HG02678 (cell line): ENCODE data around the gene RGS9.
"Not testable (repeated sequence)": the region's sequence is repeated elsewhere in the genome, so short reads cannot be mapped to it uniquely, and the experiment has no call there.

Experiments used
- ATAC-seq: cut with Tn5 transposase; IDR thresholded peaks from one replicate; pipeline ENCODE4 v1.9.1; 2021; ENCODE audit warnings: mild to moderate bottlenecking, moderate library complexity; ENCODE audit not compliant: unreplicated experiment

The RGS9 gene

DNA sequence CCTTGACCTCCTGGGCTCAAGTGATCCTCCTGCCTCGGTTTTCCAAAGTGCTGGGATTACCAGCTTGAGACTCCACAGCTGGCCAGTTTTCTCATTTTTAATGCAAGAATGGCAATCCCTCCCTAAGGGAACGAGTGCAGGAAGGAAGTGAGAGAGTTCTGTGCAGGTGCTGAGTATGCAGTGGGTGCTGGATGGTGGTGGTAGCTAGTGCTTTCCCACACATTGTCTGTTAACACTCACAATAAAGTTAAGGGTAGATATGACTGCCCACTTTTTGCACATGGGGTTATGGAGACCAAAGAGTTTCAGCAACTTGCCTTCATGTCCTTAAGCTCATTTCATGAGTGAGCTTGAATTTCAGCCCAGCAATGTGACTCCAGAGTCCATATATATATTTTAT, 18.5 kb downstream of the RGS9 start:
- peak; percentile 48 for ATAC-seq

DNA sequence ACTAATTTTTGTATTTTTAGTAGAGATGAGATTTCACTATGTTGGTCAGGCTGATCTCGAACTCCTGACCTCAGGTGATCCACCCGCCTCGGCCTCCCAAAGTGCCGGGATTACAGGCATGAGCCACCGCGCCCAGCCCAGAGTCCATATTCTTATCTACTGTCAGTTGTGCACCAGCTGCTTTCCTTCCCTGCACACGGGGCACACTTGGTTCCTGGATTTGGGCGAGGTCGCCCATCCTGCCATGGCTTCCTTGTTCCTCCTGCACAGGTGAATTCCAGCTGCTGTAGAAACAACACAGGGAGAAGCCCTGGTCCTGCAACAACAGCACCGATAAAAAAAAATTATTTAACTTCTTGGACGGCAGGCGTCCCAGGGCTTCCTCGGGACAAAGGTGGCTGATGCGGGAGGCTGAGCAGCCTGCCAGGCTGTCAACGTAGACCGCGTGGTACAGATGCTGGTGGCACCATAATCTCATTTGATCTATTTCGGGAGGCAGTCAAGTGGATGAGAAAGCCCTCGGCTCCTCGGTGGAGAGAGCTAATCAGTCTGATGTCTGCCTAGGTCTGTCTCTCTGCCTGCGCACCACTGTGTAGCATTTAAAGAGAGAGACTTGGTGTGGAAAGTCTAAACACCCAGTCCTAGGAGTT, 19.1 kb downstream of the RGS9 start:
- no peak for ATAC-seq

DNA sequence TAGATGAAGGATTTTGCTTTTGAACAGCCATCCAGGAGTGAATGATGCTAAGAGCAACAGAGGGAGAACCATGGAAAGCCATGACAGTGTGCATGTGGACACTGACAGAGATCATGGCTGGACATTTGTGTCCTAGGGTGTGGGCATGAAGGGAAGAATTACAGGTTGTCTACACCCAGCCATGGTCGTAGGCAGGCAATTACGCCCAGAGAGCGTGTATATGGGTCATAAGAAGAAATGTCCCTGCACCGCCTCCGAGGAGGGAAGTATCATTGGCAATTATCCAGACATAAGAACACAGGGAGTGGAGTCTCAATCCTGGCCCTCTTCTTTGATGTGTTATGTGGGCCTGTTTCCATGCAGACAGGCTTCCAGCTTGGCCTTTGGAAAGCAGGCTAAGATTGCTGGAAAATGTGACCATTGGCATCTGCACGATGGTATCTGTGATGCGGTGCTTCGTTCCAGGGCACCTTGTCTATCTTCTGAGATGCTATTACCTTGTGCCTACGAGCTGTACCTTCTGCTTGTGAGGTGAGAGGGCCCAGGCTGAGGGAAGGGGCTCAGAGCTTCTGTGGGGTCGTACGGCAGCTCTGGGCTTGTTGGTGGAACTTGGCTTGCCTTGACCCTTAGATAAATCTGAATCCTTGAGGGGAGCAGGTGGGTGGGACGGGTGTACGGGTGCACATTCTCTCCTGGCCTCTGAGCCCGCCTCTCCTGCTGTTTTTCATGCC, 19.8 kb downstream of the RGS9 start:
- no peak for ATAC-seq

DNA sequence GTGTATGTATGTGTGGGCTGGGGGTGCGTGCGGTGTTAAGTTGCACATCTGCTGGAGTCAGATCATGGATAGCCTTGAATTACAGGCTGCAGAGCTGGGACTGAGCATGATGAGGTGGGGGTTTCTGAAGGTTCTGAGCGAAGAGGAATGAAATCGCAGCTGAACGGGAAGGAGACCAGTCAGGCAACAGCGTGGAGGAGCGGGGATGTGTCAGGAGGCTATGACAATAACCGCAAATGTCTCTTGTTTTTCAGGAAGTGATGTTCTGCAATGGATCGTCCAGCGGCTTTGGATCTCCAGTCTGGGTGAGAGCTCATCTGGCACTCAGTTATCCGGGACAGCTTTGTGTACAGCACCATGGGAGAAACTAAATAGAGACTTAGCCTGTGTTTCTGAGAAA, 20.9 kb downstream of the RGS9 start:
- ATAC-seq = no peak

DNA sequence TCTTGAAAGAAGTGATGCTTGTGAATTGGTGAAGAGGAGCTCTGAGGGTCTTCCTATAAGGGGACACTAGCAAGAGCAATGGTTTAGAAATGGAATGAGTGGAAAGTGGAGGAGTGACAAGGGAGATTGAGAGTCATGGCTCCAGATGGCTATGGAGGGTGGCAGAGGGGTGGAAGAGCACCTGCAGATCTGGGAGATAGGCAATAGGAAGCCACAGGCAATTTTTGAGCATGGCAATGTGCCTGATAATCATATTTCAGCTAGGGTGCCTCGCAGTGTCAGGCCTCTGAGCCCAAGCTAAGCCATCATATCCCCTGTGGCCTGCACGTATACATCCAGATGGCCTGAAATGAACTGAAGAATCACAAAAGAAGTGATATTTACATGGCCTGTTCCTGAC, 21.5 kb downstream of the RGS9 start:
- no peak for ATAC-seq

DNA sequence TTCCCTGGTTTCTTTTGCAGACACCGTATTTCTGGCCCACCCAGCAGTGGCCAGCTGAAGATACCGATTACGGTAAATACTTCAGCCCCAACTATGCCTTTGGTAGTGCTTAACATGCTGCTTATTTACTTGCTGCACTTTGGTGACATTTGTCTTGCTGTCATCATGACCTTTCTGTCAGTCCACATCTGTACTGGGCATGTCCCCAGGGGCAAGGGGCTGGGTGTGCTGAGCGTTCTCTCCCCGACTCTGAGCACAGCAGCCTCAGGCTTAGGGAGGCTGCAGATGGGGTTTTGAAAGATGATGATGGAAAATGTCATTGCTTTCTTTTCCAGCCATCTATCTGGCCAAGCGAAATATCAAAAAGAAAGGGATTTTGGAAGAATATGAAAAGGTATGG, 23.3 kb downstream of the RGS9 start:
- ATAC-seq = no peak

DNA sequence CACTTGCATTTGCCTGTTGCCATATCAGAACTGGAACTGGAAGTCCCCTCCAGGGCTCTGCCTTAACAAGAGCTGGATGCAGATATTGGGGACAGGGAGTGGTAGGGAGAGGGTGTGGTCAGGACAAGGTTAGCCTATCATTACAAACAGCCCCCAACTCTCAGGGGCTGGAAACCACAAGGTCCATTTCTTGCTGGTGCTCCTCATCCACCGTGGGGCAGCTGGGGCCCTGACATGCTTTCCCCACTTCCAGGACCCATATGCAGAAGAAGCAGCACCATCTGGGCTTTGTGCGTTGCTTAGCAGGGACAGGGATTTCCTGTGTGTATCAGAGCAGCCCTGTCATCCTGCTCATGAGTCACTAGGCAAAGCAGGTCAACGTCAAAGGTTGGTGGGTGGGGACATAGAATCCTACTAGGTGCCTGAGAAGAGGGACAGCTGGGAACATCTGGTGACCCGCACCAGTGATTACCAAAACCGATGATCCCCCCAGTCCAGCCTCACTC, 26.9 kb downstream of the RGS9 start:
- peak; percentile 80 for ATAC-seq

DNA sequence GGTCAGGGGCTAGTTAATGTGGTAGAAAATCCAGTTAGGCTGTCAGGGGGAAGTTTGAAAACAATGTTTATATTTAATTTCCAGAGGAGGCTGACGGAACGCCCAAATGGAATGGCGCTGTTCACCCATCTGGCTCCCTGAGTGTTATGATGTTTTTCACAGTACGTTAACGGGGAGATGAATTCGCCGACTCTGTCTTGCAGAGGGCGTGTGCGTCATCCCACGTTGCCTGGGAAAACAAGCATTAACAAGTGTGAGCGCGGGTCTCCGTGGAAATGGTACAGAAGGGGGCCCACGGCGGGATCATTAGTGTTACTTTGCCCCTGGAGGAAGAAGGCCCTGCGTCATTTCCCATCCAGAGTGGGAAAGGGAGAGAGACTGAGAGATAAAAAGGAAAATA, 29.6 kb downstream of the RGS9 start:
- no peak for ATAC-seq

DNA sequence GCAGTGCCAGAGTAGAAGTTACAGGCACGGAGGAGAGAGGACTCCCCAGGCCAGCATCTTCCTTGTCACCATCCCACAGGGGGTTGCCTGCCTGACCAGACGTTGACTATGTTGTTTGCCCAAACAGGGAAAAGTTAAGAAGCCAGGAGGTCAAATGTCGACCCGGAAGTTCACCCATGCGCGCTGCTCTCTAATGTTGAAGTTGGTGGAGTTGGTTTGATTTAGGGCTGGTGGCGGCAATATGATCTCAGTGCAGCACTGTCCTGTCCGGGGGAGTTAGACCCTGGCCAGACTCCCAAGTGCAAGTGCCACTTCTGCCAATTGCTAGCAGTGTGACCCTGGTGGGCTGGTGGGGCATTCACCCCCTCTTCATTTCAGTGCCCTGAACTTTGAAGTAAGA, 30.4 kb downstream of the RGS9 start:
- ATAC-seq = no peak

DNA sequence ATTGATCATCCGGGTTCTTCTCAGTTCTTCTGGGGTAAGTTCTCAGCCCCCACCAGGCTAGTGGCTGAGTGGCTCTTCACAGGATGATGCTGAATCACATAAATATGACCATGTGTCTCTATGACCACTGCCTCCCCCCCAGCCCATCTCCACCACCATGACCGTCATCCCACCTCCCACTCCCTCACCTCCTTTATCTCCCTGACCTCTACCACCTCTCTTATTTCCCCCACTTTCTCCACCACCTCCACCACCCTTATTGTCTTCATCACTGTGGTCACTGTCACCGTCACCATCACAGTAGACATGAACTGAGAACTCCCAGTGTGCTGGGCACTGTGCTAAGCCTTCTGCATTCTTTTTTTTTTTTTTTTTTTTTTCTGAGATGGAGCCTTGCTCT, 32.5 kb downstream of the RGS9 start:
- no peak for ATAC-seq

DNA sequence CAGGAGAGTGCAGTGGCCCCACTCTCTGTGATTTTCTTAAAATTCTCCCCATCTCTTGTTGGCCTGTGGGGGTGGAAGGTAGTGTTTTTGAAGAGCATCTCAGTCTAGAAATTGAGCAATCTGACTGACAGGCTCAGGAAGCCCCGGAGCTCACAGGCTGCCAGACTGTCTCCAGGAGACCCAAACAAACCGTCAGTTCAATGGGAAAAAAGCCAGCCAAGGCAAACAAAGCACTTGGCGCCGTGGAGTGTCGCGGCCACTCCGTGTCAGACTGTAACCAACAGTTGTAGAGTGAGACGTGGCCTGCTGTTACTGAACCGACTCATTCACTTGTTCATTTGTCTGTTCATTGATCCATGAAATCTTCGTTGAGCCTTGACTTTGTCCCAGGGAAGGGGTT, 33.7 kb downstream of the RGS9 start:
- no peak for ATAC-seq

DNA sequence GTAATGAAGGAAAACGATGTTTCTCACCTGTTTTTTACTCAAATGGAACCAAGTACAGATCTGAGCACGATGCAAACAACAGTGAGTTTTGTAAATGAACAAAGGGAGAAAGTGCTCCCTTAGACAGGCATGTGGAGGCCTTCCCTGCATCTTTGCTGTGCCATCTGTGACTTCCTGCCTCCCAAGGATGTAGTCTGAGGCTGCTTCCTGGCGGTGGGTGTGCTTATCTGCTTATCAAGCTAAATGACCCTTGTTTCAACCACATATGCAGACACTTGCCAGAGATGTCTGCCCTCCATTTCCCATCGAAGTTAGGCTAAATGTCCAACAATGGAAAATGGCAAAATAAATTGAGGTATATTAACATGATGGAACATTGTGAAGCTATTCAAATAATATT, 34.6 kb downstream of the RGS9 start:
- ATAC-seq = no peak

DNA sequence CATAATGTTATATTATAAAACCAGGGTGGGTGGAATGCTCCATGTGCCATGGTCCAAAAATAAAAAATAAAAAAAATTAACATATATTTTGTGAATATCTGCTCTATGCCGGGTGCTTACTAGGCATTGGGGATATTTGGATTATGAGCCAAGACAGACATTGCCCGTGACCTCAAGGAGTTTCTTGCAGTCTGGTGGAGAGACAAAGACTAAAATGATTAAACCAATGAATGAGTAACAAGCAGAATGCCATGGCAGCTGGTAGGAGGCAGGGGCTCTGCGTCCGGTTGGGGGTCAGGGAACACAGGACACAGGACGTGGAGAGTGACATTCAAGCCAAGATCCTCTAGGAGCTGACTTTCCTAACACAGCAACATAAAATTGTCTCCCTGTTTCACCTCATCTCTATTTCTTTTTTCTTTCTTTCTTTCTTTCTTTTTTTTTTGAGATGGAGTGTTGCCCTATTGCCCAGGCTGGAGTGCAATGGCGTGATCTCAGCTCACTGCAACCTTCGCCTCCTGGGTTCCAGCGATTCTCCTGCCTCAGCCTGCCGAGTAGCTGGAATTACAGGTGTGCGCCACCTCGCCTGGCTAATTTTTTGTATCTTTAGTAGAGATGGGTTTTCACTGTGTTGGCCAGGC, 35.4 kb downstream of the RGS9 start:
- no peak for ATAC-seq

DNA sequence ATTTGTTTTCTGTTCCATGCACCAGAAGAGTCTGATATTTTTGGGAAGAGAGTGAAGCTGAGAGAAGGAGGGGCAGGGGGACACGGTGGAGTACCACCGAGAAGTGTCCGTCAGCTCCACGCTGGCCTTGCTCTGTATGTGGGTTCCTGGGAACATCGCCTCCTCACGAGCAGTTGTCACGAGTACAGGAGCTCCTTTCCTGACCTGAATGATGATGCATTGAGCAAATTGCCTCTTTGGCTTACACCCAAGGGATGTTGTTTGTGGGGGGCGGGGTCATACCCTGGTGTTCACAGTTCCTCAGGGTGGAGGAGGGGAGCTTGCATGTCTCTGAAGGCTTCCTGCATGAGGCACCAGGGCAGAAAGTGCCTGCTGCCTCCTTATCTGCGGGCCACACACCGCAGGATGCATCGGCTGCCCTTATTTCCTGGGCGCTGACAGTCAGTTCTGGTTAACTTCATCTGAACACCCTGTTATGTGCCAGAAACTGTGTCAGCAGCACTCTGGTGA, 36.2 kb downstream of the RGS9 start:
- ATAC-seq = no peak

DNA sequence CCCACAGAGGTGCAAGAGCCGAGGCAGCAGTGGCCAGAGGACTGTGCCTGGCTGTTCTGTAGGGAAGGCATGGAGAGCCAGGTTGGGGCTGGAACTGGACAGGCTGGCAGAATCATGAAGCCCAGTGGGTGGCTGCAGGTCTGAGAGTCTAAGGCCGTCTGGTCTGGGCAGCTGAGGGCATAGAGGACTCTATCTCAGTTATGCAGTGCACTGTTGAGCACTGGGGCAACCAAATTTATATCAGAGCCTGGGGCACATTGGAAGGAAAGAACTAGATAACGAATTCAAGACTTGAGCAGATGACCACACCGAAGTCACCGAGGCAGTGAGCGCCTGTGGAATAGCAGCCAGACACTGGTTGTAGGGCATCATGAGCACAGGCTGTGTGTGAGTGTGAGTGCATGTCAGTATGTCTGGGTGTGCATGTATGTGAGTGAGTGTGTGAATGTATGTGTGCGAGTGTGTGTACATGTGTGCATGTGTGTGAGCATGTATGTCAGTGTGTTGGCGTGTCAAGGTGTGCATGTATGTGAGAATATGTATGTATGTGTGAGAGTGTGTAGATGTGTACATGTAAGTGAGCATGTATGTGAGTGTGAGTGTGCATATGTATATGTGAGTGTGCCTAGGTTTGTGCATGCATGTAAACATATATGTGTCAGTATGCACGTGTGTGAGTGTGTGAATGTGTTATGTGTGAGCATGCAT, 37.0 kb downstream of the RGS9 start:
- no peak for ATAC-seq

DNA sequence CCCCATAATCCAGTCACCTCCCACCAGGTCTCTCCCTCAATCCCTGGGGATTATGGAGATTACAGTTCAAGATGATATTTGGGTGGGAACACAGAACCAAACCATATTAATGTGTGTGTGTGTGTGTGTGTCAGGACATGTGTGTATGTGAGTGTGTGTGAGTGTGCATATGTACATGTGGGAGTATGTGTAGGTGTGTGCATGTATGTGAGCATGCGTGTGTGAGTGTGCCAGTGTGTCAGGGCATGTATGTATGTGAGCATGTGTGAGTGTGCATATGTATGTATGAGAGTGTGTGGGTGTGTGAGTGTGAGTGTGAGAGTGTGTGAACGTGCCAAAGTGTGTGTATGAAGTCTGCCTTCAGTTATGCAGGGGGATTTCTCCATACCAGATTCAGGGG, 37.8 kb downstream of the RGS9 start:
- no peak for ATAC-seq

DNA sequence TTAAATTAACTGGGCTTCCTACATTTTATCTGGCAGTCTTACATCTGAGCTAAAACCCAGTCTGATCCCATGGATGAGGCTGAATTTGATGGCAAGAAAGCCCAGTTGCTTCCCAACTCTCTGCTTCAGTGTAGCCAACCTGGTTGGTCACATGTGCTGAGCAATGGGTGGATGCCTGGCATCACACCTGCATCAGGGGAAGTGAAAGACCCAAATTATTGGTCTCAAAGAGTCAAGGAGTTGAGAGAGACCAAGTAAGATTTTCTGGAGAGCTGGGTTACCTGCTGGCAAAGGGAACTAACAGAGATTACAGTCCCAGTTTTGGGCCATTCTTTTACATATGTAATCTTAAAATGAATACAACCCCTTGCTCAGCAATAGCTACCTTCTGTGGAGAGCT, 38.8 kb downstream of the RGS9 start:
- no peak for ATAC-seq

DNA sequence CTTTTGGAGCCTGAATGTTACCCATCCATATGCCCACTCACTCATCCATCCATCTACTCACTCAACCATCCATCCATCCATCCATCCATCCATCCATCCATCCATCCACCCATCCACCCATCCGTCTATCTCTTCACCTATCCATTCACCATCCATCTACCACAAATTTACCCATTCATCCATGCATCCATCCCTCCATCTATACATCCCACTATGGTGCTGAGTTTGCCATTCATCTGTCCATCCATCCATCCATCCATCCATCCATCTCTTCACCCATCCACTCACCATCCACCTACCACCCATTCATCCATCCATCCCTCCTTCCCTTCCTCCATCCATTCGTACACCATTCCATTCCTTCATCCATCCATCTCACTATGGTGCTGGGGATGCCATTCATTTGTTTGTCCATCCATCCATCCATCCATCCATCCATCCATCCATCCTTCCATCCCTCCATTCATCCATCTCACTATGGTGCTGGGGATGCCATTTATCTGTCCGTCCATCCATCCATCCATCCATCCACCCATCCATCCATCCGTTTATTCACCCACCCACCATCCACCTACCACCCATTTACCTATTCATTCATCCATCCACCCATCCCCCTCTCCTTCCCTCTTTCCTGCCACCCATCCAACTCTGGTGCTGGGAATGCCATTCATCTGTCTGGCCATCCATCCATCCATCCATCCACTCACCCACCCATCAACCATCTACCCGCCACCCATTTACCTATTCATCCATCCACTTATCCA, 39.7 kb downstream of the RGS9 start:
- ATAC-seq = no peak

DNA sequence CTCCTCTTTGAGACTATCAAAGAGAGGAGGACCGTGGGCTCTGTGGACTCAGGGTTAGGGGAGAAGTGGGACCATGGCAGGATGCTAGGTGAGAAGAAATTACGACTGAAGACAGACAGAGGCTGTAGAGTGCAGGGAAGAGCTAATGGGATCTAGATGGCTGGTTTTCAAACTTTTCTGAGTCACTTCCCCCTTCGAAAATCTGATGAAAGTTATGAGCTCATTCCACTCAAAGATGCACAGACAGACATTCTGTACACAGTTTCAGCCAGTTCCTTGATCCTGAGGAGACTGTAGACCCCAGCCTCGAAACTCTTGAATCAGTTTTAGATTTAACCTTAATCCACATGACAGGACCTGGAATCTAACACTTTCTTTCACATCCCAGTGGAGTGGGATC, 40.7 kb downstream of the RGS9 start:
- ATAC-seq = no peak

DNA sequence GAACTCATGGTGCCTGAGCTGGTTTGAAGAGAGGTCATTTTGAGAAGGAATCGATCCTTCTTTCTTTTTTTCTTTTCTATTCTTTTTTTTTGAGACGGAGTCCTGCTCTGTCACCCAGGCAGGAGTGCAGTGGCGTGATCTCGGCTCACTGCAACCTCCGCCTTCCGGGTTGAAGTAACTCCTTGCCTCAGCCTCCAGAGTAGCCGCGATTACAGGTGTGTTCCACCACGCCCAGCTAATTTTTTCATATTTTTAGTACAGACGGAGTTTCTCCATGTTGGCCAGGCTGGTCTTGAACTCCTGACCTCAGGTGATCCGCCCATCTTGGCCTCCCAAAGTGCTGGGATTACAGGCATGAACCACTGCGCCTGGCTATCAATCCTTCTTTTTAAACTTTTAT, 43.1 kb downstream of the RGS9 start:
- not testable (repeated sequence) for ATAC-seq
